IMR-90 (cell line): ENCODE data around the gene VIT. TPM values are rescaled to one million over a fixed set of nuclear protein-coding genes. Genes with fewer than 3 reads are reported as not detected.

Experiments used
- ATAC-seq: fragments of 200-7000 bp; cut with Tn5 transposase; 2 replicates; pipeline ENCODE4 v1.9.1; 2020; ENCODE audit warnings: low read depth, mild to moderate bottlenecking, moderate library complexity
- BruUV-seq: library from RNA; stranded (reverse); fragments of 400-500 nt; replicated peaks from 2 replicates; lab custom pipeline; 2021; lab: Mats Ljungman, UMichigan
- CTCF ChIA-PET: fragments of 300-600 bp; formaldehyde crosslinking; extraction: SDS; loops from one replicate; lab custom pipeline; 2021; ENCODE audit warnings: antibody characterized with exemption; lab: Yijun Ruan, JAX
- POLR2A ChIA-PET: fragments of 300-600 bp; sonication (Branson Sonifier 250); formaldehyde crosslinking; loops from one replicate; lab custom pipeline; 2022; ENCODE audit warnings: antibody characterized with exemption; ENCODE audit not compliant: unreplicated experiment; lab: Charles Lee
- DNase-seq: peaks from one replicate; pipeline ENCODE4 v3.0.0; 2013
- H2AFZ ChIP-seq: replicated peaks from 2 replicates; pipeline ENCODE3; 2013; ENCODE audit warnings: low read length, mild to moderate bottlenecking; ENCODE audit not compliant: poor library complexity
- H2AK5ac ChIP-seq: 2 replicates; pipeline ENCODE4 v1.6.1; 2013; ENCODE audit warnings: low read depth, low read length, inconsistent platforms
- H2AK9ac ChIP-seq: replicated peaks from 2 replicates; pipeline ENCODE3; 2013; ENCODE audit warnings: mild to moderate bottlenecking, low read depth, low read length, moderate library complexity; ENCODE audit not compliant: poor library complexity
- H2BK120ac ChIP-seq: 2 replicates; pipeline ENCODE4 v1.6.1; 2013; ENCODE audit warnings: low read depth, low read length, inconsistent platforms
- H2BK15ac ChIP-seq: 3 replicates; pipeline ENCODE4 v1.6.1; 2013; ENCODE audit warnings: low read depth, low read length, inconsistent platforms
- H2BK20ac ChIP-seq: 2 replicates; pipeline ENCODE4 v1.6.1; 2013; ENCODE audit warnings: low read depth, mild to moderate bottlenecking, inconsistent platforms, low read length, moderate library complexity
- H2BK5ac ChIP-seq: 2 replicates; pipeline ENCODE4 v1.6.1; 2013; ENCODE audit warnings: mild to moderate bottlenecking, low read depth, low read length, inconsistent platforms; ENCODE audit not compliant: poor library complexity, severe bottlenecking
- H3K14ac ChIP-seq: replicated peaks from 2 replicates; pipeline ENCODE4 v1.6.1; 2013; ENCODE audit warnings: low read depth, low read length, inconsistent platforms
- H3K18ac ChIP-seq: 2 replicates; pipeline ENCODE4 v1.6.1; 2013; ENCODE audit warnings: low read depth, low read length, control low read depth
- H3K23ac ChIP-seq: 2 replicates; pipeline ENCODE4 v1.6.1; 2013; ENCODE audit warnings: low read depth, low read length, inconsistent platforms
- H3K27ac ChIP-seq: 2 replicates; pipeline ENCODE4 v1.5.1; 2013; ENCODE audit warnings: mild to moderate bottlenecking, control low read depth, low read length; ENCODE audit not compliant: insufficient read depth
- H3K27me3 ChIP-seq: 2 replicates; pipeline ENCODE4 v1.6.1; 2013; ENCODE audit warnings: low read length; ENCODE audit not compliant: control insufficient read depth, insufficient read depth
- H3K36me3 ChIP-seq: 2 replicates; pipeline ENCODE4 v1.6.1; 2013; ENCODE audit warnings: low read length, mixed read lengths; ENCODE audit not compliant: control insufficient read depth, insufficient read depth
- H3K4ac ChIP-seq: 2 replicates; pipeline ENCODE4 v1.6.1; 2013; ENCODE audit warnings: low read depth, low read length, inconsistent platforms
- H3K4me1 ChIP-seq: 2 replicates; pipeline ENCODE4 v1.6.1; 2013; ENCODE audit warnings: low read length, mixed read lengths; ENCODE audit not compliant: control insufficient read depth, insufficient read depth
- H3K4me2 ChIP-seq: 2 replicates; pipeline ENCODE4 v1.6.1; 2013; ENCODE audit warnings: low read depth, mild to moderate bottlenecking, control low read depth, low read length, moderate library complexity
- H3K4me3 ChIP-seq: 2 replicates; pipeline ENCODE4 v1.5.1; 2013; ENCODE audit warnings: low read depth, mild to moderate bottlenecking, control low read depth, low read length, moderate library complexity; ENCODE audit not compliant: insufficient read depth
- H3K56ac ChIP-seq: 2 replicates; pipeline ENCODE4 v1.6.1; 2013; ENCODE audit warnings: low read length, inconsistent platforms; ENCODE audit not compliant: insufficient read depth; ENCODE audit errors: extremely low read depth
- H3K79me1 ChIP-seq, 2 experiments: 2 replicates each; pipeline ENCODE4 v1.6.1; 2013; ENCODE audit warnings: low read length in 2 of 2, inconsistent platforms in 1 of 2, low read depth in 1 of 2
- H3K9ac ChIP-seq: 2 replicates; pipeline ENCODE4 v1.6.1; 2013; ENCODE audit warnings: low read depth, low read length, control low read depth
- H3K9me1 ChIP-seq: 2 replicates; pipeline ENCODE4 v1.6.1; 2013; ENCODE audit warnings: low read length, inconsistent platforms; ENCODE audit not compliant: insufficient read depth
- H3K9me3 ChIP-seq: 2 replicates; pipeline ENCODE4 v1.6.1; 2013; ENCODE audit warnings: low read length; ENCODE audit not compliant: control insufficient read depth, insufficient read depth
- H4K20me1 ChIP-seq: 2 replicates; pipeline ENCODE4 v1.6.1; 2013; ENCODE audit warnings: low read length, inconsistent platforms; ENCODE audit not compliant: insufficient read depth
- H4K5ac ChIP-seq: 2 replicates; pipeline ENCODE4 v1.6.1; 2013; ENCODE audit warnings: mild to moderate bottlenecking, low read depth, low read length, control low read depth
- H4K8ac ChIP-seq, 2 experiments: 2 replicates each; pipeline ENCODE4 v1.6.1; 2013; ENCODE audit warnings: low read depth in 2 of 2, low read length in 2 of 2, control low read depth in 1 of 2, inconsistent platforms in 1 of 2
- H4K91ac ChIP-seq: 2 replicates; pipeline ENCODE4 v1.6.1; 2013; ENCODE audit warnings: low read depth, low read length, inconsistent platforms; ENCODE audit not compliant: insufficient read depth
- BHLHE40 ChIP-seq: fragments of 150-350 bp; IDR thresholded peaks from 2 replicates; pipeline ENCODE4 v1.6.1; 2016; ENCODE audit warnings: mild to moderate bottlenecking, low read depth, low read length
- CEBPB ChIP-seq: IDR thresholded peaks from 2 replicates; pipeline ENCODE4 v1.6.1; 2012; ENCODE audit warnings: low read depth, low read length, improper control_type of control experiment
- CHD1 ChIP-seq: IDR thresholded peaks from 2 replicates; pipeline ENCODE4 v1.6.1; 2012; ENCODE audit warnings: low read depth, low read length, improper control_type of control experiment
- FOS ChIP-seq: fragments of 150-350 bp; IDR thresholded peaks from 2 replicates; pipeline ENCODE4 v1.6.1; 2016; ENCODE audit warnings: low read depth, low read length
- MAFK ChIP-seq: IDR thresholded peaks from 2 replicates; pipeline ENCODE4 v1.6.1; 2012; ENCODE audit warnings: low read depth, low read length, improper control_type of control experiment
- MAZ ChIP-seq: IDR thresholded peaks from 2 replicates; pipeline ENCODE4 v1.6.1; 2012; ENCODE audit warnings: low read depth, mild to moderate bottlenecking, low read length, improper control_type of control experiment, moderate library complexity, borderline replicate concordance
- MXI1 ChIP-seq: IDR thresholded peaks from 2 replicates; pipeline ENCODE4 v1.6.1; 2012; ENCODE audit warnings: low read depth, mild to moderate bottlenecking, low read length, moderate library complexity, borderline replicate concordance
- NFE2L2 ChIP-seq: fragments of 150-350 bp; IDR thresholded peaks from 2 replicates; pipeline ENCODE4 v1.6.1; 2016; ENCODE audit warnings: low read depth, mild to moderate bottlenecking, low read length
- POLR2A ChIP-seq: IDR thresholded peaks from 2 replicates; pipeline ENCODE4 v1.6.1; 2012; ENCODE audit warnings: mild to moderate bottlenecking, low read depth, low read length
- RAD21 ChIP-seq: IDR thresholded peaks from 2 replicates; pipeline ENCODE4 v1.6.1; 2012; ENCODE audit warnings: low read length, improper control_type of control experiment
- RCOR1 ChIP-seq: IDR thresholded peaks from 2 replicates; pipeline ENCODE4 v1.6.1; 2012; ENCODE audit warnings: mild to moderate bottlenecking, low read length, improper control_type of control experiment; ENCODE audit not compliant: insufficient replicate concordance
- RFX5 ChIP-seq: IDR thresholded peaks from 2 replicates; pipeline ENCODE4 v1.8.0; 2012; ENCODE audit warnings: low read depth, mild to moderate bottlenecking, low read length, moderate library complexity
- SMC3 ChIP-seq: fragments of 150-350 bp; IDR thresholded peaks from 2 replicates; pipeline ENCODE4 v1.6.1; 2016; ENCODE audit warnings: low read depth, mild to moderate bottlenecking, antibody characterized with exemption, low read length, moderate library complexity
- WGBS, 2 experiments: methylation state at CpG; one replicate each; pipeline versions ENCODE4 v1.1.5 to v1.1.7; 2013; ENCODE audit warnings: missing lambda C conversion rate in 2 of 2; ENCODE audit not compliant: insufficient read length in 1 of 2; ENCODE audit errors: extremely low coverage in 2 of 2; 5-methylcytosine and 5-hydroxymethylcytosine counted together
- dilution Hi-C: fragments of 300-500 bp; cut with HindIII; formaldehyde crosslinking; loops from one replicate; pipeline ENCODE4 v1.14.3; 2018; ENCODE audit warnings: low sequenced_read_pairs; ENCODE audit not compliant: unreplicated experiment
- in situ Hi-C: fragments of 300-500 bp; cut with MboI; formaldehyde crosslinking; loops from 3 replicates; pipeline ENCODE4 v1.14.3; 2019; ENCODE audit warnings: low sequenced_read_pairs, inconsistent platforms, mixed read lengths
- intact Hi-C: fragments of 100-400 bp; cut with micrococcal nuclease; formaldehyde crosslinking; loops from 2 replicates; pipeline ENCODE4 v1.10.0; 2022
- polyA plus RNA-seq, 3 experiments: library from polyadenylated mRNA; depleted of rRNA; stranded (reverse); fragments of >200 nt; gene quantifications; 2 replicates each; pipeline ENCODE4 v1.2.3, GENCODE V29; 2012; ENCODE audit warnings: low replicate concordance in 1 of 3
- total RNA-seq: library from RNA; depleted of rRNA; stranded (reverse); fragments of >200 nt; gene quantifications from 2 replicates; pipeline ENCODE4 v1.2.3, GENCODE V29; 2012
- TF ChIP-seq, protein P1 (sequence below): fragments of 150-350 bp; IDR thresholded peaks from 2 replicates; pipeline ENCODE4 v1.6.1; 2017; ENCODE audit warnings: mild to moderate bottlenecking, antibody characterized with exemption, low read length, low read depth
- TF ChIP-seq, protein P2 (sequence below): conservative IDR thresholded peaks from 2 replicates; pipeline ENCODE4 v1.5.1; 2012; ENCODE audit warnings: mild to moderate bottlenecking, low read depth, low read length, improper control_type of control experiment
- TF ChIP-seq, protein P3 (sequence below): fragments of 150-350 bp; IDR thresholded peaks from 2 replicates; pipeline ENCODE4 v1.6.1; 2016; ENCODE audit warnings: low read depth, mild to moderate bottlenecking, low read length, moderate library complexity, borderline replicate concordance

Gene VIT
- total and polyA plus RNA-seq, 2 of the 4 experiments (the other 2 are of a cell fraction): under 0.01 TPM; not detected in 1

DNA sequence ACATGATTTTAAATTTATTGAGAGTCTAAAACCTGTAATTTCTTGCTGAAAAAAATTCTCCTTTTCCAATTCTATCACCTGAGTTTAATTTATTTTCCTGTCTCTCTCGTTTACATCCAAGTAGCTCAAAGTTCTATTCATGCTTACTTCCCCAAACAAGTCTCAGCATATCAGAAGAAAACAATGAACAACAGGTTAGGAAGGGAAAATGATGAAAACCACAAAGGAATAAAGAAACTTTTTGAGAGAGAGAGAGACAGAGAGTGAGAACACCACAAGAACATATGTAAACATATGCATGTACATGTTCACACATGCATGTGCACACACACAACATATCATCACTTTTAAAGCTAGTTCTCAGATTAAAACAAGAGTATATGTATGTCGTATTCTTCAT, 157.7 kb downstream of the VIT start:
- H3K4me1 ChIP-seq: no peaks in the 10 kb centered on the region
- peaks cover 15% of the 10 kb centered on the region for H3K36me3 ChIP-seq
- H2BK20ac ChIP-seq: no peak overlapping the region
- ATAC-seq (no peak), DNase-seq (no peak)
- in situ Hi-C loops: no loop called here
- H3K27me3 ChIP-seq: no peaks in the 10 kb centered on the region
- TF ChIP-seq RCOR1 (no peak), MAFK (no peak), MAZ (no peak), NFE2L2 (no peak), RAD21 (no peak), CEBPB (no peak), MXI1 (no peak), CHD1 (no peak), SMC3 (no peak), POLR2A (no peak), BHLHE40 (no peak), RFX5 (no peak), FOS (no peak)
- TF ChIP-seq, protein P1, sequence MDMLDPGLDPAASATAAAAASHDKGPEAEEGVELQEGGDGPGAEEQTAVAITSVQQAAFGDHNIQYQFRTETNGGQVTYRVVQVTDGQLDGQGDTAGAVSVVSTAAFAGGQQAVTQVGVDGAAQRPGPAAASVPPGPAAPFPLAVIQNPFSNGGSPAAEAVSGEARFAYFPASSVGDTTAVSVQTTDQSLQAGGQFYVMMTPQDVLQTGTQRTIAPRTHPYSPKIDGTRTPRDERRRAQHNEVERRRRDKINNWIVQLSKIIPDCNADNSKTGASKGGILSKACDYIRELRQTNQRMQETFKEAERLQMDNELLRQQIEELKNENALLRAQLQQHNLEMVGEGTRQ: no peak
- TF ChIP-seq, protein P2, sequence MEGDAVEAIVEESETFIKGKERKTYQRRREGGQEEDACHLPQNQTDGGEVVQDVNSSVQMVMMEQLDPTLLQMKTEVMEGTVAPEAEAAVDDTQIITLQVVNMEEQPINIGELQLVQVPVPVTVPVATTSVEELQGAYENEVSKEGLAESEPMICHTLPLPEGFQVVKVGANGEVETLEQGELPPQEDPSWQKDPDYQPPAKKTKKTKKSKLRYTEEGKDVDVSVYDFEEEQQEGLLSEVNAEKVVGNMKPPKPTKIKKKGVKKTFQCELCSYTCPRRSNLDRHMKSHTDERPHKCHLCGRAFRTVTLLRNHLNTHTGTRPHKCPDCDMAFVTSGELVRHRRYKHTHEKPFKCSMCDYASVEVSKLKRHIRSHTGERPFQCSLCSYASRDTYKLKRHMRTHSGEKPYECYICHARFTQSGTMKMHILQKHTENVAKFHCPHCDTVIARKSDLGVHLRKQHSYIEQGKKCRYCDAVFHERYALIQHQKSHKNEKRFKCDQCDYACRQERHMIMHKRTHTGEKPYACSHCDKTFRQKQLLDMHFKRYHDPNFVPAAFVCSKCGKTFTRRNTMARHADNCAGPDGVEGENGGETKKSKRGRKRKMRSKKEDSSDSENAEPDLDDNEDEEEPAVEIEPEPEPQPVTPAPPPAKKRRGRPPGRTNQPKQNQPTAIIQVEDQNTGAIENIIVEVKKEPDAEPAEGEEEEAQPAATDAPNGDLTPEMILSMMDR: no peak
- TF ChIP-seq, protein P3, sequence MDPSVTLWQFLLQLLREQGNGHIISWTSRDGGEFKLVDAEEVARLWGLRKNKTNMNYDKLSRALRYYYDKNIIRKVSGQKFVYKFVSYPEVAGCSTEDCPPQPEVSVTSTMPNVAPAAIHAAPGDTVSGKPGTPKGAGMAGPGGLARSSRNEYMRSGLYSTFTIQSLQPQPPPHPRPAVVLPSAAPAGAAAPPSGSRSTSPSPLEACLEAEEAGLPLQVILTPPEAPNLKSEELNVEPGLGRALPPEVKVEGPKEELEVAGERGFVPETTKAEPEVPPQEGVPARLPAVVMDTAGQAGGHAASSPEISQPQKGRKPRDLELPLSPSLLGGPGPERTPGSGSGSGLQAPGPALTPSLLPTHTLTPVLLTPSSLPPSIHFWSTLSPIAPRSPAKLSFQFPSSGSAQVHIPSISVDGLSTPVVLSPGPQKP: no peak
- H2BK5ac ChIP-seq: no peak overlapping the region
- H2BK15ac ChIP-seq: no peak overlapping the region
- no peak overlapping the region for H2AFZ ChIP-seq
- no peak overlapping the region for H3K23ac ChIP-seq
- H4K8ac ChIP-seq: no peak overlapping the region
- H3K4me3 ChIP-seq: no peak overlapping the region
- no peak overlapping the region for H4K91ac ChIP-seq
- dilution Hi-C loops: no loop called here
- no peaks in the 10 kb centered on the region for H3K9me3 ChIP-seq
- H2AK5ac ChIP-seq: no peak overlapping the region
- no peak overlapping the region for H3K14ac ChIP-seq
- H3K18ac ChIP-seq: no peak overlapping the region
- H3K9ac ChIP-seq: no peak overlapping the region
- no peak overlapping the region for H3K4ac ChIP-seq
- ChIA-PET CTCF (interaction anchor here (0.8 kb wide), 1 partner anchor 69 kb away, joined by 4 read pairs; no protein-coding TSS in a partner anchor), POLR2A (no interaction called here)
- no peak overlapping the region for H2AK9ac ChIP-seq
- H2BK120ac ChIP-seq: no peak overlapping the region
- H4K5ac ChIP-seq: no peak overlapping the region
- no peak overlapping the region for H3K27ac ChIP-seq
- H3K4me2 ChIP-seq: no peak overlapping the region
- H4K20me1 ChIP-seq: no peaks in the 10 kb centered on the region
- no peak overlapping the region for H3K56ac ChIP-seq
- H3K79me1 ChIP-seq: no peaks in the 10 kb centered on the region
- no CpG with 5 or more reads among the region's 2 CpGs for WGBS, 2 experiments
- peaks cover 2% of the 10 kb centered on the region; the same call in 1 of the 2 replicates for H3K9me1 ChIP-seq
- no TSS peak for BruUV-seq
- intact Hi-C loops: no loop called here
